ENCODE measurements around the gene DCPS. TPM values are rescaled to one million over a fixed set of nuclear protein-coding genes. Genes with fewer than 3 reads are reported as not detected.

DCPS gene
- total RNA-seq, 3 donors from 2014 or later = 8.8 to 11.7 (median 9.6) TPM

- no peak overlapping the region for H3K4me3 ChIP-seq
- no peaks in the 10 kb centered on the region for H3K36me3 ChIP-seq
- H3K9me3 ChIP-seq = no peaks in the 10 kb centered on the region
- H3K4me1 ChIP-seq = no peaks in the 10 kb centered on the region
- no peaks in the 10 kb centered on the region for H3K27me3 ChIP-seq
- H3K27ac ChIP-seq = no peak overlapping the region
- intact Hi-C loops (cut with DNase I; ENCODE audit: low total_unique reads) = no loop called here
- TF ChIP-seq POLR2AphosphoS5 (IDR thresholded peaks at IDR 0.05) = no peak
- TF ChIP-seq, protein P1, sequence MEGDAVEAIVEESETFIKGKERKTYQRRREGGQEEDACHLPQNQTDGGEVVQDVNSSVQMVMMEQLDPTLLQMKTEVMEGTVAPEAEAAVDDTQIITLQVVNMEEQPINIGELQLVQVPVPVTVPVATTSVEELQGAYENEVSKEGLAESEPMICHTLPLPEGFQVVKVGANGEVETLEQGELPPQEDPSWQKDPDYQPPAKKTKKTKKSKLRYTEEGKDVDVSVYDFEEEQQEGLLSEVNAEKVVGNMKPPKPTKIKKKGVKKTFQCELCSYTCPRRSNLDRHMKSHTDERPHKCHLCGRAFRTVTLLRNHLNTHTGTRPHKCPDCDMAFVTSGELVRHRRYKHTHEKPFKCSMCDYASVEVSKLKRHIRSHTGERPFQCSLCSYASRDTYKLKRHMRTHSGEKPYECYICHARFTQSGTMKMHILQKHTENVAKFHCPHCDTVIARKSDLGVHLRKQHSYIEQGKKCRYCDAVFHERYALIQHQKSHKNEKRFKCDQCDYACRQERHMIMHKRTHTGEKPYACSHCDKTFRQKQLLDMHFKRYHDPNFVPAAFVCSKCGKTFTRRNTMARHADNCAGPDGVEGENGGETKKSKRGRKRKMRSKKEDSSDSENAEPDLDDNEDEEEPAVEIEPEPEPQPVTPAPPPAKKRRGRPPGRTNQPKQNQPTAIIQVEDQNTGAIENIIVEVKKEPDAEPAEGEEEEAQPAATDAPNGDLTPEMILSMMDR (IDR thresholded peaks at IDR 0.05) = no peak
- TF ChIP-seq POLR2A (IDR thresholded peaks at IDR 0.05) = no peak
- DNase-seq (ENCODE audit: low spot score in 2 of 2) = peak; percentile 71 to 72
Observed at GRCh38 chr11:126284829-126285228, 19.0 kb upstream of the DCPS start.

- Histone ChIP-seq H3K9me3 (no peaks in the 10 kb centered on the region), H3K4me3 (no peak overlapping the region), H3K4me1 (no peaks in the 10 kb centered on the region), H3K36me3 (peaks cover 3% of the 10 kb centered on the region), H3K27me3 (no peaks in the 10 kb centered on the region), H3K27ac (no peak overlapping the region)
- TF ChIP-seq POLR2AphosphoS5 (IDR thresholded peaks at IDR 0.05) (no peak), POLR2A (IDR thresholded peaks at IDR 0.05) (no peak)
- TF ChIP-seq, protein P1 (IDR thresholded peaks at IDR 0.05) = no peak
- intact Hi-C loops (cut with DNase I; ENCODE audit: low total_unique reads) = no loop called here
- DNase-seq (ENCODE audit: low spot score in 2 of 2) = no peak
Observed at GRCh38 chr11:126288237-126288636, 15.6 kb upstream of the DCPS start.

GRCh38 chr11:126290887-126291286 is 13.0 kb upstream of the DCPS start:
- TF ChIP-seq, protein P1 (IDR thresholded peaks at IDR 0.05) = no peak
- TF ChIP-seq POLR2AphosphoS5 (IDR thresholded peaks at IDR 0.05) = no peak
- TF ChIP-seq POLR2A (IDR thresholded peaks at IDR 0.05) = no peak
- no peak for DNase-seq (ENCODE audit: low spot score in 2 of 2)
- Histone ChIP-seq H3K4me1 (no peaks in the 10 kb centered on the region), H3K4me3 (no peak overlapping the region), H3K27me3 (no peaks in the 10 kb centered on the region), H3K36me3 (peaks cover 3% of the 10 kb centered on the region), H3K9me3 (no peaks in the 10 kb centered on the region), H3K27ac (peak overlapping the region in 1 of 2 donors; percentile 3)
- intact Hi-C loops (cut with DNase I; ENCODE audit: low total_unique reads) = no loop called here

DNA sequence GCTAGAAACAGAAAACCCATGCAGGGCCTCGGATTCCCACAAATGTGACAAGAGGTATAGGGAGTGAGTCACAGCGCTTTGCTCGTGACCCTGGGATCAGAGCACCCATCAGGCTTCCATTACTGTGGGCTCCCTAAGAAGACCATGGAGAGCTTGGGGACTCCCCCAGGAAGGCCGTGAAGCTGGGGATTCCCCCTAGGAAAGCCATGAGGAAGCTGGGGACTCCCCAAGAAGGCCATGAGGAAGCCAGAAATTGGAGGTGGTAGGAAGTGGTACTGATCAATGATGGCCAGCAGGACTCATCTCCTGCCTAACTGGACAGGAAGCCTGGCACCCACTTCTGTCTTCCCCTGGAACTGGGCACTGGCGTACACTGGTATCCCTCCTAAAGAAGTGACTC is 10.1 kb upstream of the DCPS start:
- no peak for DNase-seq (ENCODE audit: low spot score in 2 of 2)

GRCh38 chr11:126297004-126297403 is 6.9 kb upstream of the DCPS start:
- H3K36me3 ChIP-seq = no peaks in the 10 kb centered on the region
- H3K27ac ChIP-seq = no peak overlapping the region
- H3K4me1 ChIP-seq = no peaks in the 10 kb centered on the region
- no peak for DNase-seq (ENCODE audit: low spot score in 2 of 2)
- H3K27me3 ChIP-seq = no peaks in the 10 kb centered on the region
- intact Hi-C loops (cut with DNase I; ENCODE audit: low total_unique reads) = no loop called here
- no peak overlapping the region for H3K4me3 ChIP-seq
- TF ChIP-seq POLR2AphosphoS5 (IDR thresholded peaks at IDR 0.05) = no peak
- TF ChIP-seq POLR2A (IDR thresholded peaks at IDR 0.05) = no peak
- TF ChIP-seq, protein P1 (IDR thresholded peaks at IDR 0.05) = no peak
- no peaks in the 10 kb centered on the region for H3K9me3 ChIP-seq

More for the DNA sequence above, 10.1 kb upstream of the DCPS start:
- no peak overlapping the region for H3K27ac ChIP-seq
- H3K27me3 ChIP-seq = no peaks in the 10 kb centered on the region
- H3K36me3 ChIP-seq = peaks cover 3% of the 10 kb centered on the region
- TF ChIP-seq POLR2AphosphoS5 (IDR thresholded peaks at IDR 0.05) (no peak), POLR2A (IDR thresholded peaks at IDR 0.05) (no peak)
- TF ChIP-seq, protein P1 (IDR thresholded peaks at IDR 0.05) = no peak
- no peak overlapping the region for H3K4me3 ChIP-seq
- H3K4me1 ChIP-seq = no peaks in the 10 kb centered on the region
- H3K9me3 ChIP-seq = no peaks in the 10 kb centered on the region
- intact Hi-C loops (cut with DNase I; ENCODE audit: low total_unique reads) = no loop called here
